Bronchial epithelial cell (primary cell): ENCODE results near the gene MTERF2. TPM values are rescaled to one million over a fixed set of nuclear protein-coding genes. Genes with fewer than 3 reads are reported as not detected.
"Not testable (repeated sequence)": the region's sequence is repeated elsewhere in the genome, so short reads cannot be mapped to it uniquely, and the experiment has no call there.

Experiments
- DNase-seq: peaks from one replicate; pipeline ENCODE4 v3.0.0-alpha.2; 2010; ENCODE audit warnings: low read depth
- FAIRE-seq: peaks from 2 replicates; lab custom pipeline; 2011; peaks lifted over from hg19 to GRCh38; lab: Jason Lieb, UNC
- H3K27me3 ChIP-seq: 2 replicates; pipeline ENCODE4 v1.5.1; 2011; ENCODE audit warnings: low read length; ENCODE audit not compliant: control insufficient read depth, insufficient read depth
- H3K36me3 ChIP-seq: 2 replicates; pipeline ENCODE4 v1.5.1; 2011; ENCODE audit warnings: low read length; ENCODE audit not compliant: control insufficient read depth, insufficient read depth
- H3K4me3 ChIP-seq: 2 replicates; pipeline ENCODE4 v1.5.1; 2011; ENCODE audit warnings: mild to moderate bottlenecking, low read depth, low read length, control low read depth
- CTCF ChIP-seq: IDR thresholded peaks from 2 replicates; pipeline ENCODE4 v1.5.1; 2011; ENCODE audit warnings: mild to moderate bottlenecking, moderate library complexity, low read length, control low read depth, inconsistent platforms; ENCODE audit not compliant: insufficient read depth, severe bottlenecking
- total RNA-seq: library from RNA; depleted of rRNA; stranded (reverse); fragments of >200 nt; gene quantifications from 2 replicates; pipeline ENCODE4 v1.2.1, GENCODE V29; 2014

The MTERF2 gene
- total RNA-seq, 1 donor from 2014 or later = 3.9 TPM

- DNase-seq (peak; percentile 94), FAIRE-seq (peak; percentile 36)
- H3K27me3 ChIP-seq = no peaks in the 10 kb centered on the region
- TF ChIP-seq CTCF = no peak
- H3K4me3 ChIP-seq = no peak overlapping the region
- no peaks in the 10 kb centered on the region for H3K36me3 ChIP-seq
Observed at GRCh38 chr12:106999446-106999845, 12.5 kb upstream of the MTERF2 start.

GRCh38 chr12:106997916-106998315 lies 11.0 kb upstream of the MTERF2 start:
- DNase-seq (no peak), FAIRE-seq (no peak)
- Histone ChIP-seq H3K4me3 (no peak overlapping the region), H3K27me3 (no peaks in the 10 kb centered on the region), H3K36me3 (no peaks in the 10 kb centered on the region)
- TF ChIP-seq CTCF = no peak

- not testable (repeated sequence) for DNase-seq, H3K36me3 ChIP-seq, FAIRE-seq, H3K4me3 ChIP-seq, H3K27me3 ChIP-seq
Observed at GRCh38 chr12:106996102-106996501, 9.2 kb upstream of the MTERF2 start.

- FAIRE-seq (no peak), DNase-seq (no peak)
- Histone ChIP-seq H3K4me3 (no peak overlapping the region), H3K27me3 (no peaks in the 10 kb centered on the region), H3K36me3 (no peaks in the 10 kb centered on the region)
- TF ChIP-seq CTCF = no peak
Observed at GRCh38 chr12:106994579-106995220, 7.8 kb upstream of the MTERF2 start.

- no peak for TF ChIP-seq CTCF
- no peaks in the 10 kb centered on the region for H3K27me3 ChIP-seq
- DNase-seq (peak; percentile 14), FAIRE-seq (no peak)
- H3K4me3 ChIP-seq = no peak overlapping the region
- H3K36me3 ChIP-seq = peaks cover 2% of the 10 kb centered on the region
Observed at GRCh38 chr12:106987846-106988245, 900 bp upstream of the MTERF2 start.

- no peak for TF ChIP-seq CTCF
- Histone ChIP-seq H3K36me3 (peaks cover 2% of the 10 kb centered on the region), H3K4me3 (peak overlapping the region; percentile 75), H3K27me3 (no peaks in the 10 kb centered on the region)
- DNase-seq (no peak), FAIRE-seq (no peak)
Observed at GRCh38 chr12:106986135-106986534, 811 bp downstream of the MTERF2 start.
